ENCODE results near the gene C5orf46.
"Not testable (repeated sequence)": the region's sequence is repeated elsewhere in the genome, so short reads cannot be mapped to it uniquely, and the experiment has no call there.

C5orf46 gene

DNA sequence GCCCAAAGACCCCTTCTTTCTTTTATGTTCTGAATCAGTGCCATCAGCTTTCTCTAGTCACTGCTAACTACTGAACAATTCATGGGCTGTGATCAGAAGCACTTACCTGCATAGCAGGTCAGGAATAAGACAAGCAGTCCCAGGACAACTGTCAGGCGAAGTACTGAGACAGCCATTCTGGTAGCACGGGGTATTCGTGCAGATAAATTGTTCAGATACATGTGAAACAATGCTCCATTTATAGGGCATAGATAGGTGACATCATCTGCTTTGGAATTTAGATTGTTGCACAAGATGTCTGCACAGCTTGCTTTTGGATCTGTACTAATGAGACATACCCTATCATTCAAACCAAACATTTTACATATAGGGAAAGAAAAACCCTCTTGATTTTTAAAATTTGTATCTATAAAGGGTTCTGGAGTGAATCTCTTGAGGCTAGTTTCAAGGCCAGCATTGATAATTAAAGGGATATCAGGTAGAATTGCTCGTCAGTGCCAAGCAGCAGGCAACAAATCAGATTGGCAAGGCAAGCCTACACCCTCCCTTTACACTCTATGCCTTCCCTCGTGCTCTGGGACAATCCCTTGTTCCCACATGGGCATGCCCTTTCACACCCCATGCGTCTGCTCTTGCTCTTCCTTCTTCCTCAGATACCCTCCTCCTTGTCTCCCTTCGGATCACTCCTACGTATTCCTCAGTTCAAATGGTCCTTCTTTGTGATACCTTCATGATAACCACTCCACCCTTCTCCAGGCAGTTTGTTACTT lies at the start of gene C5orf46:
Gene C5orf46 (minus strand): TSS at position 213 of the 770 bp plus-strand sequence. CDS start 37 bp downstream, at position 176.
- peak; percentile 72 for DNase-seq (ENCODE audit: low spot score)

DNA sequence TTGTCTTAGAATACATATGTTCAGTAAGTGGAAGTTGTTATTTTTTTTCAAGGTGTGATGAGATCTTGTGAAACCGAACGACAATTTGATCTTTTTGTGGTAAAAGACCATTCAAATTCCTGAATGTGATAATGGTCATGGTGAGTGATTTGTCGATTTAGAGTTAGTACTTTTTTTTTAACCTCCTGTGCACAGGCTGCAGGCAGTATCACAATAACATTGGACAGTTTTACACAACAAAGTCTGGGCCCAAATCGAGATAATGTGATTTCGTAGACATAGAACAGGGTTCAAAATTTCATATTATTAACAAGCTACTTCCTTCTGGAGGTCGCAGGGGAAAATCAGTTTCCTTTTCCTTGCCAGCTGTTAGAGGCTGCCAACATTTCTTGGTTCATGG lies 48.6 kb upstream of the C5orf46 start:
- no peak for DNase-seq (ENCODE audit: low spot score)

GRCh38 chr5:147949711-147950573 lies 43.6 kb upstream of the C5orf46 start:
- peak; percentile 52 for DNase-seq (ENCODE audit: low spot score)

- not testable (repeated sequence) for DNase-seq (ENCODE audit: low spot score)
Measured at GRCh38 chr5:147946658-147947274, 40.4 kb upstream of the C5orf46 start.

- DNase-seq (ENCODE audit: low spot score): no peak
Measured at GRCh38 chr5:147939431-147940114, 33.2 kb upstream of the C5orf46 start.

DNA sequence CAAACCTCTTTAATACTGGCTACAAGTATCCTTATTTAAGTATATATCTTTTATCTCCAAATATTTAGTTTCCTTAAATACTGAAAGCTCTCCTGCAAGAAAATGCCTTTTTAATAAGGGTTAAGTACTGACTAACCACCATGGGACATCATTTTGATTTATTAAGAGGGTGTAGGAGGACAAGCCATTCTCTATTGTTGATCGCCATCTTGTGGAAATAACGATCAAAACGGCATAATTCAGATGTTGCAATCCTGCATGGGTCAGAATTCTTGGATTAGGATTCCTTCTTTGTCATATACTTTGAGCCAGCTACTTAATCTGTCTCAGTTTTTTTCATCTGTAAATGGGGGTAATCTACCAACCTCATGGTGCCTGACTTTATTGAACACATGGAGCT lies 28.7 kb upstream of the C5orf46 start:
- DNase-seq (ENCODE audit: low spot score): peak; percentile 83

- DNase-seq (ENCODE audit: low spot score): no peak
Measured at GRCh38 chr5:147930769-147931168, 24.4 kb upstream of the C5orf46 start.

DNA sequence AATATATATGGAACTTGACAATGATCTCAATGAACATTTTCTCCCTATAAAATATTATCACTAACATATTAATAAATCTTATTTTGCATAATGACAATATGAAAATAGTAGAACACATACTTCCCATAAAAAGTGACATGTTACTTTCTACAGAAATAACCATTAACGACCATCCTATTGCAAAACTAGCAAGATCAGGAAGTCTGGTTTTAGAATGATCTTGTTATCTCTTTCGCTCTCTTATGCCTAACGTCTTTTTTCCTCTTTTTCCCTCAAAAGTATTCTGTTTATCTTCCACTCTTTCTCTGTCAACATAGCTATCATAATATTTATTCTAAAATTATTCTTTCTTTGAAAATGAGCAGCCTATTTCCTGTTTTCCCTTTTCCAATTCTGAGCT lies 21.6 kb upstream of the C5orf46 start:
- no peak for DNase-seq (ENCODE audit: low spot score)

DNA sequence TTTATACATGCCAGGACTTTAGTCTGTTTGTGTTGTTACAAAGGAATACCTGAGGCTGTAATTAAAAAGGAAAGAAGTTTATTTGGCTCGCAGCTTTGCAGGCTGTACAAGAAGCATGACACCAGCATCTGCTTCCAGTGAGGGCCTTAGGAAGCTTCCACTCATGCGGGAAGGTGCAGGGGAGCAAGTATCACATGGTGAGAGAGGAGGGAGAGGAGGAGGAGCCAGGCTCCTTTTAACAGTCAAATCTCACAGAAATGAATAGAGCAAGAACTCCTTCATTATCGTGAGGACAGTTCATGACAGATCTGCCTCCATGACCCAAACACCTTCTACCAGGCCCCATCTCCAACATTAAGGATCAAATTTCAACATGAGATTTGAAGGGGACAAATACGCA lies 18.7 kb upstream of the C5orf46 start:
- DNase-seq (ENCODE audit: low spot score): no peak

DNA sequence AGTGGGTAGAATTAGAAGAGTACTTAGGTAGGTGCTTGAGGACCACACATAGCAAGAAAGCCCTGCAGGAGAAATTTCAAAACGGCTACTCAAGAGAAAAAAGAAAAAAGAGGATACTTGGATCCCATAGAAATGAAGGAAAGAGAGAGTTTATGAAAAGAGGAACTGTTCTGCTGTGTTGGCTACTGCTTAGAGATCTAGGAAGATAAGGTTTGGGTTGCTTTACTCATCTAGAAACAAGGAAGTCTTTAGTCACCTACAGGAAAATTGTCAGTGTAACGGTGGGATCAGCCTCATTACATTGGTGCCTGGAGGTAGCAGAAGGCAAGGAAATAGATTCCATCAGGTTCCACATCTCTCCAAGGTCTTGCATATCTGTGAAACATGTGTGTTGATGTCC lies 14.8 kb upstream of the C5orf46 start:
- DNase-seq (ENCODE audit: low spot score): no peak

GRCh38 chr5:147920420-147921030 lies 14.2 kb upstream of the C5orf46 start:
- DNase-seq (ENCODE audit: low spot score): no peak

GRCh38 chr5:147918899-147919298 lies 12.6 kb upstream of the C5orf46 start:
- DNase-seq (ENCODE audit: low spot score): no peak

DNA sequence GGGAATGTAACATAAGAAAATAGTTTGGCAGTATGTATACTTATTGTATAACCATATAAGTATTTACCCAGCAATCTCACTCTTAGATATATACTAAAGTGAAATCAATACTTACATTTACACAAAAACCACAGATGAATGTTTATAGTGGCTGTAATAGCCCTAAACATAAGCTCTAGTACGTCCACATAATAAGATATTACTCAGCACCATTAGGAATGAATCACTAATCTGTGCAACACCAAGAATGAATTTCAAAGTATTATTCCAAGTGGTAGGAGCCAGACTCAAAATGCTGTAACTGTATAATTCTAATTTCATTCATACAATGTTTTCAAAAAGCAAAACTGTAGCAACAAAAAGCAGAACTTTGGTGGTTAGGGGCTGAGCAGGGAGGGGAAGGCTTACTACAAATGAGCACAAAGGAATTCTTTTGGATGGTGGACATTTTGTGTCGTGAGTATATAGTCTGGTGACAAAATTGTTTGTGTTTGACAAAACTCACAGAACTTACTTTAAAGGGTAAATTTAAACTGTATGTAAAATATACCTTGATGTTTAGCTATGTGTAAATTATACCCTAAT lies 11.9 kb upstream of the C5orf46 start:
- DNase-seq (ENCODE audit: low spot score): no peak

DNA sequence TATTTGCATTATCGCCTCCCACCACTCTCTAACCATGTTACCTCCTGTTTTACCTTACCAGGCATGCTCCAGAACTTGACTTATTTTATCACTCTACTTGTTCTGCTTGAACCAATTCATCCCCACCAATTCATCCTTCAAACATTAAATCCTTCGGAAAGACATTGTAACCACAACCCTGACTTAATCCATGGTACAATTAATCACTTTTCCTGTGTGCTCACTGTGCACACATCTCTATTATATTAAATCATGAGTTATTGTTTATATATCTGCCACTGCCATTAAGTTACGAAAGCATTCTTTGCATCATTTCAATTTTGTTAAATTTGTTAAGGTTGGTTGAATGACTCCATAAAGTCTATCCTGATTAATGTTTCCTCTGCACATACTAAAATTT lies 7.4 kb upstream of the C5orf46 start:
- no peak for DNase-seq (ENCODE audit: low spot score)

DNA sequence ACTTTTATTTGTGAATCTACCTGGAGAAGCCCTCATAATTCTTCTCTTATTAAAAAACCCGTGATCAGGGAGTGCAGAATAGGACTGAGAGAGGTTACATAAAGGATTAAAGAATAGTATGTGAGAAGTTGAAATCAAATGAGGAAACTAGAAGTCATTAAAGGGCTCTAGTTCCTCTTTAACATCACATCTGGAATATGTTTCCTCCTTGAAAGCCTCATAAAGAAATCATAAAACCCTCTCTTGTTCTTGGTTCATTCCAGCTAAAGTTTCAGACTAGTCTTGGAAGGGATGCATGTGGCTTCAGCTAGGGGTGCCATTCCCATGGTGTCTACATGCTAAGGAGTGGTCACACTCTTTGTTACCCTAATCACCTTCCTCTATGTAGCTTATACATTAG lies 5.7 kb upstream of the C5orf46 start:
- DNase-seq (ENCODE audit: low spot score): peak; percentile 15

DNA sequence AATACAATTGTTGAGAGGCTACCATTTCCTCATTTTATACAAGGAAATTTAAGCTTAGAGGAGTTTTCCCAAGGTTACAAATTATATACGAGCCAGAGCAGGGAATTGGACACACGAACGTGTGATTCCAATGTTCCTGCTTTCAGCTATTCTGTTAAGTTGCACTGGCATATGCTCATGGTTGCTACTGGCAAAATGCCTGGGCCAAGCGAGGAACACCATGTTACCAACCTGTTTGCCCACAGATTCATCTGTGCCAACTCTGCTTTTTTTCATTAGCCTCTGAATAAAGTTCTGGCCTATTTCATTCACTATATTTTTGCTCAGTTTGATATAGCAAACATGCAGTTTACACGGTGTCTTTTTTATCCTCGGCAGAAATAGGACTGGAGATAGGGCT lies 5.1 kb upstream of the C5orf46 start:
- peak; percentile 97 for DNase-seq (ENCODE audit: low spot score)

GRCh38 chr5:147904110-147904509 lies 2.2 kb downstream of the C5orf46 start:
- peak; percentile 52 for DNase-seq (ENCODE audit: low spot score)

GRCh38 chr5:147902609-147903115 lies 3.7 kb downstream of the C5orf46 start:
- no peak for DNase-seq (ENCODE audit: low spot score)

DNA sequence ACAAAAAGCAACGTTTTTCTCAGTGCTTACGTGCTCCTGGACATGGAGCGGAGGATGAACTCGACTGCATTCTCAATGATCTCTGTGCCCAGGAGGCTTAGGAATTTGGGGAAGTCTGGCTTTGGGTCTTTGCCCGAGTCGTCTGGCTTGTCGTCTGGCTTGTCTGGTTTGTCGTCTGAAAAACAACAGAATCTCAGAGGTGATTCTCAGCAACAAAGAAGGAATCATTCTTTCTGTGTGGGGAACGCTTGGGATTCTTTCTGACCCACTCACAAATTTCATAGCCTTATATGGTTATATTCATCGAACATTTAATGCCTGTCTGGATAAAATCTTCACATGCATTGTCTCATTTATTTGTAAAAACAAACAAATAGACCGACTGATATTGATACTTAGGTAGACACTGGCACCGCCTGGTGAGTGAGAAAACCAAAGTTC lies 4.7 kb downstream of the C5orf46 start:
- DNase-seq (ENCODE audit: low spot score): no peak

GRCh38 chr5:147898875-147899401 lies 7.4 kb downstream of the C5orf46 start:
- DNase-seq (ENCODE audit: low spot score): no peak

DNA sequence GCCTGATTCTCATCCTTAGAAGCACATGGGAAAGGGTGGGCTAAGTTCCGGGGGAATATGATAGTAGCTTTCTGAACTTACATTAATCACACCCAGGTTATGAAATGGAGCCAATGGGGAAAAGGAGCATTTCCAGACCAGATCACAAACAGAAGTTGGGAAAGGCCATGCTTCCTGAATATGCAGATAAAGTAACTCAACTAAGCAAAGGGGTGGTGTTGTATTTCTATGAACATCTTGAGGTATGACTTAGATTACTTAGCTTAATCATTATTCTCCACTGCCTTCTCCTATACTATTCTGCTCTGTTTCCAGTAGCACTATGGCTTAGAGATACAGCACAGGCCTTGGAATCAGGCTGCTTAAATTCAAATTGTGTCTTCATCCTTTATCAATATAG lies 10.5 kb downstream of the C5orf46 start:
- no peak for DNase-seq (ENCODE audit: low spot score)

All from cerebellar cortex (tissue), 1 donor.